ENCODE results near the gene YY1.
"Not testable (repeated sequence)": the region's sequence is repeated elsewhere in the genome, so short reads cannot be mapped to it uniquely, and the experiment has no call there.

The YY1 gene

DNA sequence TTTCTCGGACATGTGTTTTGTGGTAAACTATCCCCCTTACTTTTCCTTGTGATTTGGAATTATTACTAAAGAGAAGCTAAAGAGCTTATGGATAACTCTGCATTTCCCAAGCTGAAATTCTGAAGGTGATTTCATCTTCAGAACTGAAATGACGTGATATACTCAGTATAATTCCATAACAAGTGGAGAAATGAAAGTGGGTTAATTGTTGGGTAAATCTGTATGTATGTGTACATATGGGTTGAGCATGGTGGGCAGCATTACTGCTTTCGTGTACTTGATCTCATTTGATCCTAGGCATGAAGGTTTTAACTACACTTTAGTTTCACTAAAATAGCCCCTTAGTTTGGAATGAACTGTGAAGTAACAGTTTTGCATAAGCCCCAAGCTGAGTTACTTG is 4.1 kb downstream of the YY1 start:
- DNase-seq (ENCODE audit: low spot score) = no peak

DNA sequence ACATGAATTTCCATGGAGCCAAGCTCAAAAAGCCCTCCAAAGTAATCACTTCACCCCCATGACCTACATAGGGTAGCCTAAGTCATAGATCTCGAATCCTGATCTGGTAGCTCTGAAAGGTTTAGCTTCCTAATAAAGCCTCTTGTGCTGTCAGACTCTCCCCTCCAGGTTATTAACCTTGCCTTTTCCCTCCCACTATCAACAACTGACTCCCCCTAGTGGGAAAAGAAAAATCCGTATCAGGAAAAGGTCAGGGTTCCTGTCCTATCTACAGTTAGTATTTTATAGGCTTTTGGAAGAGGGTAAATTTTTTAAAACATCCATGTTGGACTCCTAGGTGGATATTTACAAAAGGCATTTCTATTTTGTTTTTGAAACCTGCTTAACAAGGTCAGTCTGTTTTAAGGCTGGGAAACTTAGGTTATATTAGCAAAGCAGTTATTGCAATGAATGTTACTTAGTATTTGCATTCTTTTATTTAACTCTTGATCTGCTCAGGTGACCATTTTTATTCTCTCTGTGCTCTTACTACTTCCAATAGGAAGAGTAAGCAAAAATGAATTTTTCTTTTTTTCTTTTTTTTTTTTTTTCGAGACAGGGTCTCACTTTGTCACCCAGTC is 8.0 kb downstream of the YY1 start:
- DNase-seq (ENCODE audit: low spot score) = peak; percentile 27

DNA sequence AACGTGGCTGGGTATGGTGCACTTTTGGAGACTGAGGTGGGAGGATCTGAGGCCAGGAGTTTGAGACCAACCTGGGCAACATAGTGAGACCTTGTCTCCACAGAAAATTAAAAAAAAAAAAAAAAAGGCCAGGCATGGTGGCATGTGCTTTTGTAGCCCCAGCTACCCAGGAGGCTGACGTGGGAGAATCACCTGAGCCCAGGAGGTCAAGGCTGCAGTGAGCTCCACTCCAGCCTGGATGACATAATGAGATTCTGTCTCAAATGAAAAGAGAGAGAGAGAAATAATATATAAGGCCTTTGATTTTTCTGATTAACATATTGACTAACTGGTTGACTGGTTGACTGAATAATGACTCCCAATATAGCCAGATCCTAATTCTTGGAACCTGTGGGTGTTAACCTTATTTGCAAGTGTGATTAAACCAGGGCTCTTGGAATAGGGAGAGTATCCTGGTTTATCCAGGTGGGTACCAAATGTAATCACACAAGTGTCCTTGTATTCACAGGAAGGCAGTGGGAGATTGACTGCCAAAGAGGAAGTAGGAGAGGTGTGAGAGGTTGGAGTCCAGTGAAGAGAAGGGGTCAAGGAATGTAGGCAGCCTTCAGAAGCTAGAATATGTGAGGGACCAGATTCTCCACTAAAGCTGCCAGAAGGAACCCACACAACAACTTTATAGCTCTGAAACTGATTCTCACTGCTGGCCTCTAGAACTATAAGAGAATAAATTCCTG is 12.0 kb downstream of the YY1 start:
- no peak for DNase-seq (ENCODE audit: low spot score)

DNA sequence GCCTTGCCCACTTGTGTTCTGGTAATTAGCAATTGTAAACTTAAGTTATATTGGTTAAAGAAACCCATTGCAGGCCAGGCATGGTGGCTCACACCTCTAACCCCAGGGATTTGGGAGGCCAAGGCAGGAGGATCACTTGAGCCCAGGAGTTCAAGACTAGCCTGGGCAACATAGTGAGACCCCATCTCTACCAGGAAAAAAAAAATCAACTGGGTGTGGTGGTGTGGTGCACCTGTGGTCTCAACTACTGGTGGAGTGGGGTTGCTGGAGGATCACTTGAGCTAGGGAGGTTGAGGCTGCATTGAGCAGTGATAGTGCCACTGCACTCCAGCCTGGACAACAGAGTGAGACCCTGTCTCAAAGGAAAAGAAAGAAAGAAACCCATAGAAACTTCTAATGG is 13.7 kb downstream of the YY1 start:
- no peak for DNase-seq (ENCODE audit: low spot score)

DNA sequence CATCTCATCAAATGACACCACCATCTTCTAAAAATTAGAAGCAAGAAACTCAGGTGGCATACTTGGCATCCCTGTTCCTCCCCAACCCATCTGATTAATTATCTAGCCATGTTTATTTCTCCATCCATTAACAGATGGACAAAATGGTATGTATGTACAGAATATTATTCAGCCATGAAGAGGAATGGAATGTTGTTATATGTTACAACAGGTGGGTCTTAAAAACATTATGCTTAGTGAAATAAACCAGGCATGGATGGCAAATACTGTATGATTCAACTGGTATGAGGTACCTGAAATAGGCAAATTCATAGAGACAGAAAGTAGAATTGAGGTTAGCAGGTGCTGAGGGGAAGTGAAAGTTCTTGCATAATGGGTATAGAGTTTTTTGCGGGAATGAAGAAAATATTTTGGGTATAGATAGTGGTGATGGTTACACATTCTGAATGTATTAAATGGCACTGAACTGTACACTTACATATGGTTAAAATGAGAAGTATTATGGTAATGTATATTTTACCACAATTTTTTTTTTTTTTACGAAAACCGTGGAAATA is 17.5 kb downstream of the YY1 start:
- no peak for DNase-seq (ENCODE audit: low spot score)

DNA sequence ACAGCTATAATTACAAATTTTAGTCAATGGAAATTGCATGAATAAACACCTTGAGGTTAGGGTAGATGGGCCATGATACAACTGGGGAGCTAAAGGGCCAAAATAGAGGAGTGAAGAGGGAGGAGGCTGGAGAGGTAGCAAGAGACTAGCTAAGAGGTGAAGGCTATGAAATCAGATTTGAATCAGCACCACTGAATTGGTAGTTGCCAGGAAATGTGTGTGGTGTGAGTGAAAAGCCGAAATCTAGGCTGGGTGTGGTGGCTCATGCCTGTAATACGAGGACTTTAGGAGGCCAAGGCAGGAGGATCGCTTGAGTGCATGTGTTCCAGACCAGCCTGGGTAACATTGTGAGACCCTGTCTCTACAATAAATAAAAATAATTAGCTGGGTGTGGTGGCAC is 22.7 kb downstream of the YY1 start:
- DNase-seq (ENCODE audit: low spot score) = no peak

DNA sequence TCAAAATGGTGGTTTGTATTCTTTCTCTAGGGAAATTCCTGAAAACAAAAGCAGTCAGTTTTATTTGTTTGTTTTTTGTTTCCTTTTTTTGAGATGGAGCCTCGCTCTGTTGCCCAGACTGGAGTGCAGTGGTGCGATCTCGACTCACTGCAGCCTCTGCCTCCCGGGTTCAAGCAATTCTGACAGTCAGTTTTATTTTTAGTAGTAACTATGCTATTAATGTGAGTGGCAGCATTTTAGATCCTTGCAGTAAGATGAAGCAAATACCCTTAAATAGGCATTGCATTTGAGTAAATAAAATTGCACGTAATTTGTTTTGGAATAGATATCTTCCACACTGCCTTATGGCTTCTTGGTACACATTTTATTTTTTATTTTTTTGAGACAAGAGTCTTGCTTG is 23.6 kb downstream of the YY1 start:
- no peak for DNase-seq (ENCODE audit: low spot score)

DNA sequence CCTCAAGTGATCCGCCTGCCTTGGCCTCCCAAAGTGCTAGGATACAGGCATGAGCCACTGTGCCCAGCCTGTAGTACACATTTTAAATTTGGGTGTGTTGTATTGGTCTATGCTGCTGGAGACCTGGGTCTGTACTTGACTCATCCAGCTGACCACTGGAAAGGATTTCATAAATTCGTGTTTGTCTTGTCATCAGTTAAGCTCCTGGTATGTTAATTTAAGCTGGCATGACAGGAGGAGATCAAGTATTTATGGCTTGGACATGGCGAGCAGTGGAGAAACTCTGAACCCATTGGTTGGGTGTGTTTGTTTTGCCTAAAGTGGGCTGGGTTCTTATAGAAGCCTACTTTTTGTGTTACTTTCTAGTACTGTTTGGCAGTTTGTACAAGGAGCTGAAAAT is 24.2 kb downstream of the YY1 start:
- peak; percentile 54 for DNase-seq (ENCODE audit: low spot score)

DNA sequence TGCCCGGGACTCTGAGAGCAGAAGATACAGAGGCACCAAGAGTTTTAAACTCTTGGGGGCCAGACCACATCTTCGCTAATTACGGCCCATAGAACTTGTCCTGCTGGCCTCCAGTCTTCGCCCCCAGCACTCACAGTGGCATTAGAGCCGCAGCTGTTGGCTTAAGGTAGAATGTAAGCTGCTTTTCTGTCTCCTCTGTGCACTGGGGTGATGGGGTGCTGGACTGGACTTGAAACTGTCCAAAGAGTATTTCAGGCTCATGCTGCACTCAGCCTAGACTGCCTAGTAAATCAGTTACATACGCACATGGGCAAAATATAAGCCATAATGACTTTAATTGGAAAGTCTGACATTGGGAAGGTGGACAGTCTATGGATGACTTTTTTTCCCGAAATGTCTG is 29.0 kb downstream of the YY1 start:
- no peak for DNase-seq (ENCODE audit: low spot score)

DNA sequence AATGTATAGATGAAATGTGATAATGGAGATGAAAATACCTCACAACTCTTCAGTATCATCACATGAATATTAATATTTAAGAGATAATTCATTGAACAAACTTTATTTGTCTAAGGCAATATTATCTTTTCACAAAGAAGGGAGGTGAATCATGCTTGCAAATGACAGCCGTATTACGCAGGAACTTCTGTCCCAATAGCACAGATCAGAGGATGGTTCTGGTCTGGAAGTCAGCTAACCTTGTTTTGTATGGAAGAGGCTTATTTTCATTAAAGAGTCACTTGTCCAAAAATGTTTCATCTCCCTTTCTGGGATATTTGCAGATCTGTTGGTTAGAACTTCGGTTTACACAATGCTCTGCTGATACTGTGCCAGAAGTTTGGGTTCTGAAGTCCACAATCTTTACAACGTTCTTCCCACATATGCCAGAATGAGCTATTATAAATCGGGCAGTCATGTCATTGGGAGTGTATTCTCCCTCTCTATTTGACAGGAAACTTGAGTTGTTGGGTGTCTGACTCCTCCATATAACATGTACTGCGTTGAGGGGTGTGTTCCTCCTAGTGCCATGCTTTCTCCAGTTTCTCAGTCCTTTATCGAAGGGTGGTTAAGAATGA is 29.8 kb downstream of the YY1 start:
- DNase-seq (ENCODE audit: low spot score) = no peak

DNA sequence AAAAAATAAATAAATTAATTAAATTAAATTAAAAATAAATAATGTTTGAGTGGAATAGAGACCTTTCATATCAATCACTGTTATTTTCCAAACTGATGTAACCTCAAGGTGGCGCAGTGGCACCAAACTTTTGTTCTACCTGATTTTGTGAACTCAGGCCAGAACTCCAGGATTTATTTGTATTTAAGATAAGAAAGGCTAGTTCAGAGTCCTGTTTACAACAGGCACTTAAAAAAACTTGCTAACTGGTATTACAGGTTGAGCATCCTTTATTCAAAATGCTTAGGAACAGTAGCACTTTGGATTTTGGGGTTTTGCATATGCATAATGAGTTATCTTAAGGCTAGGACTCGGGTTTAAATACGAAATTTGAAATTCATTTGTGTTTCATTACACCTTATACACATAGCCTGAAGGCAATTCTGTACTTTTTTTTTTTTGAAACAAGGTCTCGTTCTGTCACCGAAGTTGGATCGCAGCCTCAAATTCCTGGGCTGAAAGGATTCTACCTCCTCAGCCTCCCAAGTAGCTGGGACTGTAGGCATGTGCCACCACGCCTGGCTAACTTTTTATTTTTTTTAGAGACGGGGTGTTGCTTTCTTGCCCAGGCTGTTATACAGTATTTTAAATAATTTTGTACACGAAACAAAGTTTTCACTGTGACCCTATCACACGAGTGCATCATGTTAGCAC is 32.4 kb downstream of the YY1 start:
- DNase-seq (ENCODE audit: low spot score) = no peak

DNA sequence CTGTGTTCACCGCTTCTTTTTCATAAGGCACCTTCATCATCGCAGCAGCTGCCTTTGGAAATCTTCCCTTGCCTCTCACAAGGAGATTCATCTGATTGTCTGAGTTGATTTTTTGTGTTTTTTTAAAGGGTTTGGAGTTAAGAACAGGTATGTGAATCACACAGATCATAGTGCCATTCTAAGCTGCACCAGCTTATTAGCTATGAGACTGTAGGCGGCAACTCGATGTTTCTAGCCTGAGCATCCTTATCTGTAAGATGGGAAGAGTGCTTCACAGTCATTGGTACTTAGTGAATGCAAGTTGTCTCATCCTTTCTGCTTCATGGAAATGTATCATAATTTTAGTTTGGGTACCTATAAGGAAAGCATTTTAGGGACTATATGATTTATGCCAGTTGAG is 35.3 kb downstream of the YY1 start:
- DNase-seq (ENCODE audit: low spot score) = no peak

DNA sequence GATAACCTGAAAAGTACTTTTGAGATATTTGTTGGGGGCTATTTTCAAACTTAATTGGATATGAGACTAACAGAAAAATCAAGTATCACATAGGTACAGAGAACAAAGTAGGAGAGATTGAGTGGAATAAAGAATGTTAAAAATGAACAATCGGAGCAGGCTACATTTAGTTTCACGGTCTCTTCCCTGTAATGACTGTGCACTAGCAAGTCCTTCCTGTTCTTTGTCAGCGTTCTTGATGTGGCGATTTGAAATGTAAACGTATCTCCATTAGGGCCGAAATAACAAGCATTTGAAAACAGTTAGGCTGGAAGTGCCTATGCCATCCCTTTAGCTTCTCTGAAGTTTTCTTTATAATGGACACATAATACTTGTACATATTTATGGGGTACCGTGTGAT is 36.3 kb downstream of the YY1 start:
- DNase-seq (ENCODE audit: low spot score) = no peak

DNA sequence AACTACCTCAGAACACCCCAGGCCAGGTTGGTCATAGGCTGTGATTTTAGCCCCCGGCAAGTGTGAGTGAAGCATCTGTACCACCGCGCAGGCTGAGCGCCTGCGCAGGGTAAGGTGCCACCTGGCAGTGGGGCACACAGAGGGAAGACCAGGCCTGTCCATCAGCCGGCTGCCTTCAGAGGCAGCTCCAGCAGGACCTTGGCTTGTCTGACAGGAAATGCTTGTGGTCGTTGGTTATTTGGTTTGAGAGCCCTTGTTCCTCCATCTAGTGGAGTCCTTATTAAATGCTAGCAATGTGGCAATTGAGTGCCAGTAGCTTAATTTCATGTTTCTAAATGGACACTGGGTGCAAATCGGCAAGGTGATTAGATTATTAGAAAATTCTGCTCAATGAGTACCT is 39.8 kb downstream of the YY1 start:
- DNase-seq (ENCODE audit: low spot score) = peak; percentile 76

DNA sequence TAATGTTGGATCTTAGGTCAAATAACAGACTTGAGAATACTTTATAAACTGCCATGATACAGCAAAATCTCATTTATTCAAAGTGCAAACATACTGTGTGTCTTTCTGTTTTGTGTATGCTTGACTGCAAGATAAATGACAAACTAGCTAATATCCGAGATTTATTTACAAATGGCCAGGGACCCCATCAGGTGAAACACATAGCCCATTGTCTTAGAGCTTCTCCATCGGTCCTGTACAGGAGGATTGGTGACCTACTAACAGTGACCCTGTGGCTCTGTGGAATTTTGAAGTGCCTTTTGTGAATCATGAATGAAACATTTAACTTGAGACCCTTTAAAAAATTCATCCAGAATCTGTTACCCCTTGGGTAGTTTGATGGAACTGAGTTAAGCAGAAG is 40.2 kb downstream of the YY1 start:
- DNase-seq (ENCODE audit: low spot score) = no peak

DNA sequence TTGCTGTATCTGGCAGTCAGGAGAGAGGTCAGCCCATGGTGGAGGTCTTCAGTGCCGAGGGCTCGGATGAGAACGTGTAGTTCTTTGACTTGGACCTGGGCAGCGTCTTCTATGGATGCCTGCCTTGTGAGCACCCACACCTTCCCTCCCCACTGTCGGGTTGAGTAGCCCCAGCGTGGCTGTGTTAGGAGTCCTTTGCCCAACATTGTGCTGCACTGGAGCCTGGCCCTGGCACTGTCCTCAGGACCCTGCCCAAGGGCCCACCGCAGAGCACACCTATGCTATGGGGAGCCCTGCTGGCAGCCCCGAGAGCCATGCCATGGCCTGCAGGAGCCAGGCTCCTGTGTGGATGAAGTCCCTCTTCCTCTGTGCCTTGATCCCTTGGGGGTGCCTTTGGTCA is 40.6 kb downstream of the YY1 start:
- no peak for DNase-seq (ENCODE audit: low spot score)

DNA sequence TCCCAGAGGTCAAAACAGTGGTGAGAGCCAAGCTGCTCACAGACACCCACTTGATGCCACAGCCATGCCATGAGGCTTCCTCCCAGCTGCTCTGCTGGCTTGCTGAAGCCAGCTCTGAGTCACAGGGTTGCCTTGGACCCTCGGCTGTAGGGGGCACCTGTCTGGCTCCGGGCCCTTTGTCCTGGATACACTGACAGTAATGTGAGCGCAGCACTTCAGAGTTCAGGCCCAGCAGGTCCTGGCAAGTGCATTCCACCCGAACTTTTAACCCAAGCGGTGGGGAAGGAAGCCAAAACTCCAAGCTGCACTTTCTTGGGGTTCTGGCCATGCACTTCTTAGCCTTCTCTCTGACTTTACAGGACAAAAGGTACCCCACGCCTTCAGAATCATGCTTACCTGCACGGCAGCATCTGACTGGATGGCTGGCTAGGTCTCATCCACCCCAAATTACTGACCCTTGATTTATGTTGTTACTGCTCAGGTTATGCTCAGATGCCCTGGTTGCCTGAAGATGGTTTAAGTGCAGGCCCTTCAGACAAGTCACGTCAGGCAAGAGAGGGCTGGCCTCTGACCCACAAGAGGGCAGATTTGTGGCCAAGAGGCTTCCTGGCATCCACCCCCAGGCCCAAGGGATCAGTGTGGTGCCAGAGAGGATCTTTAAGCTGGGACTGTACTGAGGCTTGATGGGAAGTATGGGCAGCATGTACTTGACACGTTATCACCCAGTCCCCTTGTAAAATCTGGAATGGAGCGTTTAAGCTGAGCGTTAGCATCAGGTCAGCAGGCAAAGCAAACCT is 42.5 kb downstream of the YY1 start:
- no peak for DNase-seq (ENCODE audit: low spot score)

DNA sequence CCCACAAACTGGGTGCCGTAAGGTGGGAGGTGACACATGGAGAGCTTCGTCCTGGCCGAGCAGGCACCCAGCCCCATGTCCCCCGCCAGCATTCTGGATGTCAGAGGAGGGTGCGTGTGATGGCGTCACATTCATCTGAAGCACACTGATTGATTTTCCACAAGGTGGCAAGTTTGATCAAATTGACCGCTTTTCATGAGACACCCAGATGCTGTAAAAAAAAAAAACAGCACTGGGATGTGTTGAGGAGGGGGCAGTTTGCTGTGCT is 43.1 kb downstream of the YY1 start:
- no peak for DNase-seq (ENCODE audit: low spot score)

DNA sequence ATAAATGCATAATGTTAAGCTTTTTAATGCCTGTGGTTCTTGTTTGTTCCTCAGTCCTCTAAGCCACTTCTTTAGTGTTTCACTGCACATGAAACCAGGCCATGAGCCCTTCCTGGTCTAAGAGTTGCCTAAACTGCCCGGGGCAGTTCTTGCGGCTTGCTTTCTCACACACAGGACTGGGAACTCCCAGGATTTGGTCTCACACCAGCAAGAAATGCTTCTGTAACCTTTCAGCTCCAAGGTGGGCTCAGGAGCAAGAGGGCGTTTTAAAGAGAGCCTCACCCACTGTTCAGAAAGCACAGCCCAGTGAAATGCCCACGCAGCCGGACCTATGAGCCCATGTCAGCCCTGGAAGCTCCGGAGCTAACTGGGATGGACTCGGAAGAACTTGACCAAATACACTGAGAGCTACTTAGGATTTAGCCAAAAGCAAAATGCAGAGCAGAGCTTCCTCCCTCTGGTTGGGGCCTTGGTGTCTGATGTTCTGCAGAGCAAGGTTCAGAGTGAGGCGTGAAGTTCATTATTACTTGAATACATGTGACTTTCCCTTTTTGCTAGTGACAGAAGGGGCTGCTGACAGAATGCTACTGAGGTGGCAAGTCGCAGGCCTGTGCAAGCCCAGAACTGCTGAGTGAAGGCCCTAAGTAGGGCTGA is 43.9 kb downstream of the YY1 start:
- DNase-seq (ENCODE audit: low spot score) = no peak

DNA sequence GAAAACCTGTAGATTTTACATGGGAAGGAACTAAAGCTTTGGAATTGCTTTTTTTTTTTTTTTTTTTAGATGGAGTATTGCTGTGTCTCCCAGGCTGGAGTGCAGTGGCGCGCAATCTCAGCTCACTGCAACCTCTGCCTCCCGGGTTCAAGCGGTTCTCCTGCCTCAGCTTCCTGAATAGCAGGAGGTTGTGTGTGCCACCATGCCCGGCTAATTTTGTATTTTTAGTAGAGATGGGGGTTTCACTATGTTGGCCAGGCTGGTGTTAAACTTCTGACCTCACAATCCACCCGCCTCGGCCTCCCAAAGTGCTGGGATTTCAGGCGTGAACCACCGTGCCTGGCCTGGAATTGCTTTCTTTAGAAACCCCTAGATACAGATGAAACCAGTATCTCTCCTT is 44.5 kb downstream of the YY1 start:
- DNase-seq (ENCODE audit: low spot score) = not testable (repeated sequence)

DNA sequence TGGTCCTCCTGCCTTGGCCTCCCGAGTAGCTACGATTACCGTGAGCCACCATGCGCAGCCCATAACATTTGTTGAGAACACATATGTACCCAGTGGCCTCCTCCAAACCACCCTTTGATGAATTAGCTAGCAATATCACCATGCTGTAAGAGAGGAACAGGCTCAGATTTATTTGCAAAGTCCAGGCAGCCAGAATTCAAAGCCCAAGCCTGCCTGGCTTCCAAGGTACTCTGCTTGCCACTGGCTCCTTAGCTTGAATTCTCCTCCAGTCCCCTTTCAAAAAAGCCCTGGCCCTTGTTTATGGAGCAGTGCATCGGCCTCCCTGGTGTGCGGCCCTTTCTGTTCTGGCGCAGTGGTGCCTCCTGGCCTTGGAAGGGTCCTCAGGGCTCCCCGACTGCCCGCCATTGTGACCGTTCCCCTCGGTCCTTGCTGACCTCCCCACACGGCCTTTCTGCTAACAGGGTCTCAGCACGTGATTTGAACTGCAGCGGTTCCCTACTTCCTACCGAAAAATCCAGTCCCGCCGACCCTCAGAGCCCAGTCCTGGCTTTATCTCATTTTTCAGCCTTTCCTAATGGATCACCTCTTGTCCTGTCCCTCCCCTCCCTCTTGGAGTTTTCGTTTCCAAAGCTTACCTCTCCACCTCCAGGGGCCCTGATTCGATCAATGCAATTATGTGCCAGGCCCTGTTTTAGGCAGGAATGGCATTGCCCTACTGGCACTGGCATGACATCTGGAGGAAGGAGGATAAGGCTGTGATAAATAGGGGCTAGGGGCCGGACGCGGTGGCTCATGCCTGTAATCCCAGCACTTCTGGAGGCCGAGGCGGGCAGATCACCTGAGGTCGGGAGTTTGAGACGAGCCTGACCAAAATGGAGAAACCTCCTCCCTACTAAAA is 45.3 kb downstream of the YY1 start:
- DNase-seq (ENCODE audit: low spot score) = no peak
